Fibroblast of skin of scalp (primary cell): ENCODE data around the gene PDE7B.

Experiments used
- DNase-seq: peaks from one replicate; pipeline ENCODE4 v3.0.0-alpha.2; 2013

PDE7B gene

DNA sequence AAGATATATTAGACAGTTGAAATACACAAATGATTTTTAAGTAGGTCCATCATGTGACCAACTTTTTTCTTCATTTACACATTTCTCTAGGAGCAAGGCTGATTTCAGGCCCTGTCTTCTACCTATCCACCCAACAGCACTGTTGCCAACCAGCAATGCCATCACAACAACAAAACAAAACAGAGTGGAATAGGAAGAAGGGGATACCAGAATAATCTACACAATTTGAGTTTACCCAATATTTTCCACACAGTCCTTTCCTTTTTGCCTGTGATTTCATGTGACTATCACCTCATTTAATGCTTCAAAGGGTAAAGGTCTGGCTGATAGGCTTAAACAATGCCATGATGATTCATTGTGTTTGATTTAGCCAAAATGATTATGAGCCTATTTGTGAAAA lies 303.7 kb downstream of the PDE7B start:
- DNase-seq = no peak

DNA sequence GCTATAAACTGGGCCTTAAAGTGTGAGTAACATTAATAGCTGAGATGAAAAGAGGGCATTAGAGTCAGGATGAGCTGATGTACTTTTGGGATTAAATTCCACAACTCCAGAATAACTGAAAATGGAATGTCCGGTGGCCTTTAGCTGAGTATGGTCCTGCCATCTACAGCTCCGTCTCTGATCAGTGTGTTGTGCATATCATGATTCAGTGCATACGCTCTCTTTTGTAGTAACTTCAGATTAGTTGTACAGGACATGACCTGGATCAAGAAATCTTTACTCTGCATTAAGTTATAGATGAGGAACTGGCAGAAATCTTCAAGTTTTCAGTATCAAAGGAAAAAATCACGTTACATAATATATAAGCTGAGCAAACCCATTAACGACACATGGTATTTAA lies 306.2 kb downstream of the PDE7B start:
- DNase-seq = no peak

DNA sequence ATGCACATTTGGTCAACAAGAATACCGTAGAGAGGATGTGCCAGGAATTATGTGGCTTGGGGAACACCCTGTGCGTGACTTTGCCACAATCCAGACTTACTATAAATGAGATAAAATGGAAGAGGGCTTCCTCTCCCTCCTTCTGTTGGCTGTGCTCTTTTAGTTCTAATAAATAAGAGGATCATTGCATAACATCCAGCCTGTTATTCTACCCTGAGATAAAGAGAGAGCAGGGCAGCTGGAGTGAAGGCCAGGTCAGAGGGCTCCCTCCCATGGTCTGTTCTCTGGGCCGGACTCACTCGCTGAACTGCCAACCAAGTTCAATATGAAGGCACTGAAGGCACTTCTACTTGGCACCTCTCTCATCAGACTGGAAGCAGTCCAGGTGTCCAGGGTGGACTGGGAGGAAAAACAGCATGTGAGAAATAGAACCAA lies 306.9 kb downstream of the PDE7B start:
- no peak for DNase-seq

DNA sequence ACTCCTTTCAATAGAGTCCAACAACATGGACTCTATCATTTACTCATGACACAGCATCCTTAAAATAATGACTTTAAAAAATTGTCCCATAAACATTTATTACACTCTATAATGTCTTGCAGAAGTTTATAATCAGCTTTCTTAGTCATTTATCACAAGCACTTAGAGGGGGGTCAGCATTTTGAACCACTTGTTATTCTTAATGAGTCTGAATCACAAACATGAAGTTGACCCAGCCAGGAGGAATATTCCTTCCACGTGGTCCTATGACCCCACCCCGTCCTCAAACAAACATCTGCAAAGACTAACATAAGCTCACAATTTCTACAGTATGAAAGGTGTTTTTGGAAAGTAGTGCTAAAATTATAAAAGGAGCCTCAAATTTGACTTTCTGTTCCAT lies 307.5 kb downstream of the PDE7B start:
- DNase-seq = no peak

DNA sequence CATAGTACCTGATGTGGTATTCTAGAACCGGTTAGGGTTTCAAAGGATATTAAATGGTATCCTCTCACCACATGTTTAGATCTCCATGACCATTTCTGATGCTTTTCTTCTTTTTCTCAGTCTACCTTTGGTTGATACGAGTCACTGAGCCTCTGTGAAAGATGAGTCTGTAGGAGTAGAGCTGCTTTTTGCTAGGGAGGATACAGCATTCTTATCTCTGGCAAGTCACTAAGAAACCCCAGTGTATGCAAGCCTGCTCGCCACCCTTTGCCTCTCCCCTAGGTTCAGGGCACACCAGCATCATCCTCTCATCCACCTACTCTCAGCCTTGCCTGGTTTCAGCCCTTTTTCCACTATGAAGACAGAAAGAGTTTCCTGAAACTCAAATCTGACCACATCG lies 308.7 kb downstream of the PDE7B start:
- no peak for DNase-seq

DNA sequence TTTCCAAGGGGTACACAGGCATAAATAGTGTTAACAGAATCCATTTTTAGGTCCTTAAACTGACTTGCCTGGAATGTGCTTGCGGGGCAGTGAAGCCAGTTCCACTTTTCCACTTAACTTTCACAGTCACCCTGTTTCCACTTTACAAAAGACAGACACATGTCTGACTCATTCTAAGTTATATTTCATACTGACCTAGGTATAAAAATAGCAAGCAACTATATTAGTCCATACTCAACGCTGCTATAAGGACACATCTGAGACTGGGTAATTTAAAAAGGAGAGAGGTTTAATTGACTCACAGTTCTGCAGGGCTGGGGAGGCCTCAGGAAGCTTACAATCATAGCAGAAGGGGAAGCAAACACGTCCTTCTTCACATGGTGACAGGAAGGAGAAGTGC lies 310.4 kb downstream of the PDE7B start:
- DNase-seq = no peak

DNA sequence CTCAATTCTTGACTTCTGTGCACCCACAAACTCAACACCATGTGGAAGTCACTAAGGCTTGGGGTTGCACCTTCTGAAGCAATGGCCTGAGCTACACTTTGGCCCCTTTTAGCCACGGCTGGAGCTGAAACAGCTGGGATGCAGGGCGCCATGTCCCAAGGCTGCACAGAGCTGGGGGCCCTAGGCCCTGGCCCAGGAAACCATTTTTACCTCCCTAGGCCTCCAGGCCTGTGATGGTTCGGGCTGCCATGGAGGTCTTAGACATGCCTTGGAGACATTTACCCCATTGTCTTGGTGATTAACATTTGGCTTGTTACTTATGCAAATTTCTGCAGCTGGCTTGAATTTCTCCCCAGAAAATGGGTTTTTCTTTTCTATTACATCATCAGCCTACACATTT lies 311.8 kb downstream of the PDE7B start:
- DNase-seq = no peak

DNA sequence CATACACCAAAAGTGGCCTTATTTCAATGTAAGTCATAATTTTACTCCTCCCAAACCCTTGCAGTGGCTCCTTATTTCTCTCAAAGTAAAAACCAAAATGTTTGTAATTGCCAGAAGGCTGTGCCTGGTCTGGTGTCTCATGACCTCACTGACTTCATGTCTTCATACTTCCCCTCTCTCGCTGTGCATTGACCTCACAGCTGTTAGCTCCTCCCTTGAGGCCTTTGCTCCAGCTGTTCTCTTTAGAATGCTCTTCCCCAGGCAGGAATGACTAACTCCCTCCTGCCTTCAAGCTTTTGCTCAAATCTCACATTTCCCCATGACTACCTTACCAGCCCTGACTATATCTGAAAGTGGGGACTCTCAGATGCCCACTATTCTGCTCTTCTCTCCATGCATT lies 315.3 kb downstream of the PDE7B start:
- no peak for DNase-seq

DNA sequence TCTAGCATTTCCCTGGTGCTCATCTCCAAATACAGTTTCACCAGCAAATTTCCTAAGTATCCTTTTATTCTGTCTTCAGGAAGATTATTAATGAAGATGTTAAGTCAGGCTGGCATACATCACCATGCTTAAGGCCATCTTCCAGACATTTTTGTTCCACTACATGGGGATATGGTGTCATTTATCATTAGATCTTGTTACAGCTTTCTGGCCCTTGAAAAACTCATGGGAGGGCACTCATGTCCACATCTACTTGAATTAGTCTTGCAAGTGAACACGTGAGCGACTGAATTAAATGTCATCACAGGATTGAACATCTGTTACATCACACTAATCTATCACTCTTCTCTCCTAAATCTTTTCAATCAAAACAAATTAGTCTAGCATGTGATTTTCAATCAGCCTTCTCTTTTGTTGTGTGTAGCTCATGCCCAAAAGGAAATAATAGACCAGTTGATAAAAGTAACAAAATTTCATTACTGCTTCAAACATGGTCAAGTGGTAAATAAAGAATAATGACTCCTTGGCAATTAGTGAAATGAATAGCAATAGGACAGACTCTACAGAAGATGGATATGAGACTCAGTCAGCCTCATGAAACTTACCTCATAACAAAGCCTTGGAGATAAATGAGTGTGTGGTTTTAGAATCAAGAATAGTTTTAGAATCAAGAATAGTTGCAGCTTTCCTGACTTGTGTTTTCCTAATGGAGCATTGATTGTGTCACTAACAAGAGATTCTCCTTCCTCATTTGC lies 318.1 kb downstream of the PDE7B start:
- no peak for DNase-seq

DNA sequence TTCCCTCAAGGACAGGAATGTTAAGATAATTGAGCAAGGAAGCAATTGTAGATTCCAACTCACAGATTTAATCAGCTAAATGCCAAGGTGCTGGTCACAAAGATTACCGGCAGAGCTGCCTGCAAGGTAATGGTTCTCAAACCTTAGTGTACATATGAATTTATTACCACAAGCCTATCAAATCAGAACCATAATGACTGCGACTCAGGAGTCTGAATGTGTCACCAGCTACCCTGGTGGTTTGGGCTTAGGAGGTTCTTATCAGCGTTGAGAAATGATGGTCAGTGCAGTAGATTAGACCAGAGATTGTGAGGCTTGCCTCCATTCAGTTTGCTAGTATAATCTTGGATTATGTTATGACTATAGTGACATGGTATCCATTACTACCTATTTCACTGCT lies 319.7 kb downstream of the PDE7B start:
- DNase-seq = no peak

DNA sequence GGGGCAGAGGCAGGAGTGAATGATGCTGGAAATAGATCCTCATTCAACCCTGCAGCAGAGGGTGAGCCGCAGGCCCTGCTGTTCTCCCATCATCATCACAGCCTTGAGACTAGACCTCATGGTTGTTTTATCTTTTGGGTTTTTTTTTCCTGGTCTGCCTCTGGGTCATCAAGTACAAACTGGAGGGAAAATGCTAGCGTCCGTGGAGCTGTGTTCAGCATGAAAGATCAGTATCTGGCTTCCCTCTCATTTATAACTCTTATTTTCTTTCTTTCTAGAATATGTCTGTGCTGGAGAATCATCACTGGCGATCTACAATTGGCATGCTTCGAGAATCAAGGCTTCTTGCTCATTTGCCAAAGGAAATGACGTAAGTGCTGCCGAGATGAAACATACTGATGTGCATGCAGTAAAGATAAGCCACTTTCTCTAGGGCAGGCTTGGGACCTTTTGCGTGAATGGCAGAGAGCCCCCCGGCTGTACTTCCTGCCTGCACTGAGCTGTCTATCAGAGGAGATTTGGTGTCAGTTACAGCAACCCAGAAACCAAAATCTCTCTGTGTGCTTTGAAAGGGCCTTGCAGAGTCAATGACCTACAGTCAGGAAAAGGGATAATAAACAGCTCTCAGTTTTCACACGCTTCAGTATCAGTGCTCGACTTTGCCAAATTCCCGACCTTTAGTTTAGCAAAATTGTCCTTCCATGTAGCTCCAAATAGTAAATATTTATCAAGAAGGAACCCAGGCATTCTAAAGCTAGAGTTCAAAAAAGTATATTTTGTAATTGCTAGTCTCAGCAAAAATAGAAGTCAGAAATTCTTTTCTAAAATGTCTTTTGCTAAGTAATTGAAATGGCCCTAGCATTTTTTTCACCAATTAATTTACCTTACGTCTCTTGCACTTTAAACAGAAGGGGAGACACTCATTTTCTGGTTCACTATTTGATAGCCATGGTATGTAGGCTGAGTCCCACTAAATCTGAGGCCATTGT lies 322.3 kb downstream of the PDE7B start:
- peak; percentile 18 for DNase-seq

DNA sequence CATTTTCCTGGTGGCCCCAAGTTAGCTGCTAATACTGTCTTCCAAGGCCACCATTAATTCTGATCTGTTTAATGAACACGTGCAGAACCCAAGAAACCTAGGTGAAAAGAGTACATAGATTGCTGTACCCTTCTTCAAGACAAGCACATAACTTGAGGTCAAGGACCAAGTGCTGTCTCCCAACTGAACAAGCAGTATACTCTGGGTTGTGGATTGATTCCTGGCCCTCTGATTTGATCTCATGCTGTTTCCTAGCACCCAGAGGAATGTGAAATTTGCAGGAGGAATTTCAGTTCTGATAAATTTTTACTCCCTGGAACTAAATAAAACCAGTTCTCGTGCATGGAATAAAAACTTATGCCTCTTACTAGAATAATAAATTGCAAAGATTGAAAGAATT lies 323.0 kb downstream of the PDE7B start:
- no peak for DNase-seq

DNA sequence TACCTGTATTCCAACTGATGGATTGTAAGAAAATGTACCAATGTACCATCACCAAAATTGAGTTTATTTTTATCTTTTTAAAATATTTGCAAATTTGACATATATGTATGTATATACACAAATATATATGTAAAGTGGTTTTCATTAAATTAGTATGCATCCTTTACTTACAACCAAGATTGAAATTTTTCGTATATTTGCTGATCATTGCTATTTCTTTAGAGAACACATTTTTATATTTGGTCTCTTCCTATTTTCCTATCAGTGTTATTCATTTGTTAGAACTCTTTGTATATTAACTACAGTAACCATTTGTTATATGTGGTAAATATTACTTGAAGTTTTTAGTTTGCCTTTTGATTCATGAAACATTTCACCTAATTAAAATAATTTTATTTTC lies 324.4 kb downstream of the PDE7B start:
- DNase-seq = no peak

DNA sequence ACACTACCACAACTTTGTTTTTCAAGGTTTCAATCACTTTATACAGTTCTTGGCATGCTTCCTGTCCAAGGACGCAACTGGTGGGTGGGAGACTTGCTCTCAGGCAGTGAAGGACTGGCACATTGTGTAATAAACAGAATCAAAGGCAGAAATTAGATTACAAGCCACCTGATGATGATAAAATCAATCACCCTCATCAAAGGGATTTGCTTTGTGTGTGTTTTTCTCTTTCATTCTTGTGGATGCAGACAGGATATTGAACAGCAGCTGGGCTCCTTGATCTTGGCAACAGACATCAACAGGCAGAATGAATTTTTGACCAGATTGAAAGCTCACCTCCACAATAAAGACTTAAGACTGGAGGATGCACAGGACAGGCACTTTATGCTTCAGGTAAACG lies 327.2 kb downstream of the PDE7B start:
- DNase-seq = no peak

DNA sequence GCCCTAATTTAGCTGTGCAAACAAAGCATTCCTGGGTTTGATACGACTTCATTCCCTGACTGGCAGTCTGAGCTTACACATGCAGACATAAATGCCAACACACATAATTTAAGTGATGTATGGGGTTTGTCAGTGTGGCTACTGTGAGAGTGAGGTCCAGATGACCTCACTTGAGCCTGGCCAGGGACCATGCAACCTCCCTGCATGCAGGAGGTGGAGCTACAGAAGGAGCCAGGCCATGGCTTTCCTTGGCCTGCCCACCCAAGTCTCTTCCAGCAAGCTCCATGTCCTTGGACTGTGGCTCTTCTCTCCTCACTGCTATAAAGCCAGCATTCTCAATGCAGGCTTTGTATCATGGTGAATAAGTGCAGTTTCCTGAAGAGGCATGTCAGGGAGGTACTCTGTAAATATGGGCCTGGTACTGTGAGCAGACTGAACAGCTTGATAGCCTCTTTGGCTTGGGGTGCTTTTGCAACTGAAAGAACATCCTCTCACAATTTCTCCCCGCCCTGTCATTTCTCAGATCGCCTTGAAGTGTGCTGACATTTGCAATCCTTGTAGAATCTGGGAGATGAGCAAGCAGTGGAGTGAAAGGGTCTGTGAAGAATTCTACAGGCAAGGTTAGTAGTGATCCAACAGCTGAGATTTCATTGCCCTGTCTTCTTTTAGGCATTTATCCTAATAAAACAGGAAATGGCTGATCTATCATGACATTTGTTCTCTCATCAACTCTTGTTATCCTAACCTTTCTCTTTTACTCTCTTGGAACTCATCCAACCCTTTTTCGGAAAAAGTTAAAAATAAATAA lies 329.4 kb downstream of the PDE7B start:
- DNase-seq = no peak

DNA sequence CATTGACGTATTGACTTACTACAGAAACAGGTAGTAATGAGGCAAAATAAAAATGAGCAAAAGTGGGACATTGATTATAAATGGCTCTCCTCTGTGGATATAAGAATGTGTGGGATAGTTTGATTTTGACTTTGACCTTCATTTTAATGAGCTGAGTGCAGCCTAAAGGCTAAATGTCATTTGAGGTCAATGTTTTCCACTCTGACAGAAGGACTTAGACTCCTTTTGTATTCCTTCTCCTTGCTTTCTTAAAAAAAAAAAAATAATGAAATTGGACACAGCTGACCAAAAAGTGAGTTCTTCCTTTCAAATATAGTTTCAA lies 330.0 kb downstream of the PDE7B start:
- DNase-seq = no peak

DNA sequence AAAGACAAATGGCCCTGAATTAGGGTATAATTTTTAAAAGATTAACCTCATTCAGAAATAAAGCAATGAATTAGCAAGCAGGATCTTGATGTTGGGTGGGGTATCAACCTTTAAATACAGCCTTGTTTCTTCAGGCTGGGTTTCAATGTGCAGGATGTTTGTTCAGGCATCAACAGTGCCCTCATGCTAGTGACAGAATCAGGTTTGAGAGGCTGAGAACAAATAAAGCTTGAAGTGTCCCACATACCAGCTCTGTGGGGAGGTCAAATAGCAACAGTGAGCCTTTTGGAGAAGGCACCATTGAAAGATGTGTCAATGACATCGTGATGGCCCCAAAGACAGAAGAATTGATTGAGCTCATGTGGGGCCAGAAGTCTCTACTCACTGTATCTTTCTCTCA lies 330.4 kb downstream of the PDE7B start:
- no peak for DNase-seq

DNA sequence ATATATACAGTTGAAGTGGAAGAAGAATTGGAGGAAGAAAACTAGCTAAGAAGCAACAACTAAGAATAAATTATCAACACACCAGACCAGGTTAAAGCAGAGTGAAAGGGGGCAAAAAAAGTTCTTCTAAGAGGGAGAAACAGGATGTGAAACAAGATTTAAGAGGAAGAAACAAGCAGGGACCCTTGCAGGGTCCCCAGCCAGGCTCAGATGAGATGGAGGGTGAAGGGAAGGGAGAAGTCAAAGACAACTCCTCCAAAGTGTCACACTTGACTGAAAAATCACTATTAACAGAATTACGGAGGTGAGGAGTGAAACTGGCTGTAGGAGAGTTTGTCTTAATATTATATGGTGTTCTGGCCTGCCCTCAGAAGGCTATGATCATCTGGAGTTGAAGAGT lies 333.2 kb downstream of the PDE7B start:
- no peak for DNase-seq

DNA sequence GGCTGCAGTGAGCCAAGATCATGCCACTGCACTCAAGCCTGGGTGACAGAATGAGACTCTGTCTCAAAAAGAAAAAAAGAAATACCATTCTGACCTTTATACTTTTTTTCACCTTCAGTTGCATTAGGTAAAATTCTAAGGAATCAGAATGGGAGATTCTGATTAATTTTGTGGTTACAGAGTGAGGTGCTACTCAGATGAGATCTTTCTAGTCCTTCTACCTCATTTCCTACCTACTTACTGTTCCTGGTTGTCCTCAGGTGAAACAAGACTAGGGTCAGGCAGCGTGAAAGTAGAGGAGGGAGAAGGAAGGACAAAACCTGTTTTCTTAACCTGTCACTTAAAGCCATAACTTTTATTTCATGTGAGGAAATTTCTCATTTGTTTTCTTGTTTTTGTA lies 334.9 kb downstream of the PDE7B start:
- no peak for DNase-seq

DNA sequence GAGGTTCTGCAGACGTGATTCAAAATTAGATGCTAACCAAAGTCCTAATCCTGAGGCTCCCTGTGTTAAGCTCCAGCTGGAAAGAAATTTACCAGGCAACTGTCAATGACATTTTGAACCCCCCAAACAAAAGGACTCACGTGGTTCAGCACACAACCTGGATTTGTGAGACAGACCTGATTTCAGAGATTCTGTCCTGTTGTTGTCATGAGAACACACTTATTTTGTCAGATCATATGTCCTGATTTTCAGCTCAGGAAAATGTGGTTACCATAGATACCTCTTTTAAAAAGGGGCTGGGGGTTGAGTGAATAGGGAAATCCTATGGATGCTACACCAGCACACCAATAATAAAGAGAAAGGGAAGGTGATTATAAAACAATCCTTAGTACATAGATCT lies 337.0 kb downstream of the PDE7B start:
- no peak for DNase-seq

DNA sequence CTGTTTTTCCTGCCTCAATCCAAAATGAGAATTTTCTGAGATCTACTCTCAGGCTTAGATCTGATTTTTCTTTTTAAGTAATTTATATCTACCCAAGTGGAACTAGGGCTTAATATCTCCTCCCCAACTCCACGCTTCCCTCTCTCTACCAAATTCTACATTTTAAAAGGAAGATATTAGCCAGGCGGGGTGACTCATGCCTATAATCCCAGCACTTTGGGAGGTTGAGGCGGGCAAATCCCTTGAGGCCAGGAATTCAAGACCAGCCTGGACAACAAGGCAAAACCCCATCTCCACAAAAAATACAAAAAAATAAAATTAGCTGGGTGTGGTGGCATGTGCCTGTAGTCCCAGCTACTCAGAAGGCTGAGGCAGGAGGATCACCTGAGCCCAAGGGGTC lies 337.6 kb downstream of the PDE7B start:
- DNase-seq = no peak

DNA sequence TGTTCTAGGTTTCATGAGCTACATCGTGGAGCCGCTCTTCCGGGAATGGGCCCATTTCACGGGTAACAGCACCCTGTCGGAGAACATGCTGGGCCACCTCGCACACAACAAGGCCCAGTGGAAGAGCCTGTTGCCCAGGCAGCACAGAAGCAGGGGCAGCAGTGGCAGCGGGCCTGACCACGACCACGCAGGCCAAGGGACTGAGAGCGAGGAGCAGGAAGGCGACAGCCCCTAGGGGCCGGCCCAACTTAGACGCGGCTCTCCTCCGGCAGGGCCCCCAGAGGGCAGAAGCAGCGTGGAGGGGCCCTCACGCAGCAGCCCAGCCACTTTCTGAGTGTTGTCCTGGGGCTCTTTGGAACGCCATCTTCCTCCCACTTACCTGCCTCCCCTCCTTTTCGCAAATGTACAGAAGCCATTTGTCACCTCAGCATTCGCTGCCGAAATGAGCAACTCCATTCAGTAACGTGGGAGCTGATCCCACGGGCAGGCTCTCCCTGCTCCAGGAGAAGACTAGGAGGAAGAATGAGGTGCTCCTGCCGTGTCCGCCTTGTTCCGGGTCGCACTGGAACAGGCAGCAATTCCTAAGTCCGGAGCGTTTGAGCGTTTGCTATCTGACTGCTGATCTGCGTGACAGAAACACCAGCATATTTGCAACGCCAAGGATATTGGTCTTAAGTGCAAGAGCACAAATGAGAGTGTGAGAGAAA lies 340.3 kb downstream of the PDE7B start:
- no peak for DNase-seq

DNA sequence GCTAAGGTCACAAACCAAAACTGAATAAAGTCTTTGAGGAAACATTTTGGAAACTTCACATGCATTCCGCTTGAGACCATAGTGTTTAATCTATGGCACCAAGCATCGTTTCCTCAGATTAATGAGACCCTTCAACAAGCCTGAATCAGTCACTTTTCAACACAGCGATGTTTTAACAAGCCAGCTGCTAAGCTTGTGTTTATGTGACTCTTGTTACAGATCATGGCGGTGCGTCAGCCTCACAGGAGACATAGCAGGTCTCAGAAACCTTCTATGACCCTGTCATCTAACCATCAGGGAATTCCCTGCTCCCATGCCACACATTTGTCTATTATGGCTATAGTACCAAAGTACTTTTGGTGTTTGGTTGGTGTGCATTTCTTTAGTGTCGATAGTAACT lies 341.4 kb downstream of the PDE7B start:
- no peak for DNase-seq
